KMS-11 (cell line): ENCODE results near the gene SERP1.

ENCODE experiments used
- H2AFZ ChIP-seq: fragments of 200-600 bp; sonication (generic); 2 replicates; pipeline ENCODE4 v1.6.1; 2016; ENCODE audit warnings: antibody characterized with exemption, mixed run types, low read depth
- H3K27ac ChIP-seq: fragments of 200-600 bp; sonication (generic); 2 replicates; pipeline ENCODE4 v1.6.1; 2016; ENCODE audit warnings: mild to moderate bottlenecking, mixed run types
- H3K27me3 ChIP-seq: fragments of 200-600 bp; sonication (generic); 2 replicates; pipeline ENCODE4 v1.6.1; 2017; ENCODE audit warnings: mild to moderate bottlenecking, low read depth, mixed run types, moderate library complexity; ENCODE audit not compliant: insufficient read depth
- H3K36me3 ChIP-seq: fragments of 200-600 bp; sonication (generic); 2 replicates; pipeline ENCODE4 v1.6.1; 2017; ENCODE audit warnings: mild to moderate bottlenecking, mixed run types; ENCODE audit not compliant: insufficient read depth
- H3K4me1 ChIP-seq: fragments of 200-600 bp; sonication (generic); 2 replicates; pipeline ENCODE4 v1.6.1; 2016; ENCODE audit warnings: mild to moderate bottlenecking, low read depth, mixed run types; ENCODE audit not compliant: poor library complexity, severe bottlenecking
- H3K4me2 ChIP-seq: fragments of 200-600 bp; sonication (generic); 2 replicates; pipeline ENCODE4 v1.7.0; 2016; ENCODE audit warnings: mild to moderate bottlenecking, mixed run types
- H3K4me3 ChIP-seq: fragments of 200-600 bp; sonication (generic); IDR thresholded peaks from 2 replicates; pipeline ENCODE4 v1.6.1; 2017; ENCODE audit warnings: low read depth, low read length, mixed read lengths; ENCODE audit not compliant: insufficient read depth
- H3K79me2 ChIP-seq: fragments of 200-600 bp; sonication (generic); 2 replicates; pipeline ENCODE4 v1.6.1; 2016; ENCODE audit warnings: low read depth, mixed run types; ENCODE audit not compliant: insufficient read depth
- H3K9ac ChIP-seq: fragments of 200-600 bp; sonication (generic); 2 replicates; pipeline ENCODE4 v1.6.1; 2016; ENCODE audit warnings: mild to moderate bottlenecking, mixed run types
- H4K20me1 ChIP-seq: fragments of 200-600 bp; sonication (generic); 2 replicates; pipeline ENCODE4 v1.6.1; 2016; ENCODE audit warnings: mild to moderate bottlenecking, mixed run types; ENCODE audit not compliant: insufficient read depth
- CTCF ChIP-seq: fragments of 200-600 bp; sonication (generic); conservative IDR thresholded peaks from 2 replicates; pipeline ENCODE4 v1.6.1; 2017; ENCODE audit warnings: low read depth, mild to moderate bottlenecking, antibody characterized with exemption, low read length, moderate library complexity, mixed read lengths

SERP1 gene

GRCh38 chr3:150583028-150583427, 36.7 kb upstream of the SERP1 start:
- TF ChIP-seq CTCF = no peak
- peak overlapping the region; percentile 90 for H3K4me2 ChIP-seq
- H4K20me1 ChIP-seq = no peaks in the 10 kb centered on the region
- peaks cover 62% of the 10 kb centered on the region for H3K4me1 ChIP-seq
- H3K27ac ChIP-seq = peak overlapping the region; percentile 47
- peaks cover 8% of the 10 kb centered on the region; the same call in 1 of the 2 replicates for H3K36me3 ChIP-seq
- no peak overlapping the region for H2AFZ ChIP-seq
- H3K4me3 ChIP-seq = no peak overlapping the region
- peak overlapping the region; percentile 9; the same call in 1 of the 2 replicates for H3K9ac ChIP-seq
- peaks cover 62% of the 10 kb centered on the region; the same call in 1 of the 2 replicates for H3K79me2 ChIP-seq
- H3K27me3 ChIP-seq = no peaks in the 10 kb centered on the region

GRCh38 chr3:150582620-150583019, 36.3 kb upstream of the SERP1 start:
- peaks cover 59% of the 10 kb centered on the region; the same call in 1 of the 2 replicates for H3K79me2 ChIP-seq
- no peaks in the 10 kb centered on the region for H3K27me3 ChIP-seq
- H3K27ac ChIP-seq = peak overlapping the region; percentile 47
- no peak for TF ChIP-seq CTCF
- H3K4me3 ChIP-seq = no peak overlapping the region
- H3K36me3 ChIP-seq = peaks cover 8% of the 10 kb centered on the region; the same call in 1 of the 2 replicates
- no peak overlapping the region; the same call in 1 of the 2 replicates for H3K9ac ChIP-seq
- H4K20me1 ChIP-seq = no peaks in the 10 kb centered on the region
- H2AFZ ChIP-seq = no peak overlapping the region
- peak overlapping the region; percentile 90 for H3K4me2 ChIP-seq
- peaks cover 59% of the 10 kb centered on the region for H3K4me1 ChIP-seq

- H3K4me1 ChIP-seq = peaks cover 51% of the 10 kb centered on the region
- no peak overlapping the region for H2AFZ ChIP-seq
- H3K4me2 ChIP-seq = no peak overlapping the region; the same call in 1 of the 2 replicates
- peaks cover 12% of the 10 kb centered on the region; the same call in 1 of the 2 replicates for H3K36me3 ChIP-seq
- H3K27me3 ChIP-seq = no peaks in the 10 kb centered on the region
- no peak overlapping the region for H3K4me3 ChIP-seq
- TF ChIP-seq CTCF = no peak
- peak overlapping the region; percentile 47; the same call in 1 of the 2 replicates for H3K27ac ChIP-seq
- no peaks in the 10 kb centered on the region for H4K20me1 ChIP-seq
- no peak overlapping the region for H3K9ac ChIP-seq
- peaks cover 46% of the 10 kb centered on the region; the same call in 1 of the 2 replicates for H3K79me2 ChIP-seq
Observed at GRCh38 chr3:150581174-150581573, 34.9 kb upstream of the SERP1 start.

GRCh38 chr3:150577855-150578254, 31.6 kb upstream of the SERP1 start:
- Histone ChIP-seq H2AFZ (no peak overlapping the region), H3K36me3 (peaks cover 12% of the 10 kb centered on the region; the same call in 1 of the 2 replicates), H3K4me1 (peaks cover 22% of the 10 kb centered on the region), H3K4me2 (no peak overlapping the region), H3K79me2 (peaks cover 21% of the 10 kb centered on the region; the same call in 1 of the 2 replicates), H3K4me3 (no peak overlapping the region), H3K27ac (no peak overlapping the region), H3K27me3 (no peaks in the 10 kb centered on the region), H4K20me1 (peaks cover 7% of the 10 kb centered on the region; the same call in 1 of the 2 replicates), H3K9ac (no peak overlapping the region)
- no peak for TF ChIP-seq CTCF
